HL-60/S4 treated with retinoic acid at 250 ng/mL for 4 days and 3 days (cell line): ENCODE results near the gene CRTC2.

Experiments used
- in situ Hi-C: fragments of 300-500 bp; cut with MboI; formaldehyde crosslinking; loops from 2 replicates; pipeline ENCODE4 v1.7.0; 2022; ENCODE audit warnings: low sequenced_read_pairs

CRTC2 gene

GRCh38 chr1:153977250-153978240 lies 19.1 kb upstream of the CRTC2 start, which contains the start of gene JTB:
JTB (minus strand) TSS chr1:153977674; CDS start chr1:153977252, 422 bp downstream.
- in situ Hi-C loops, result loop anchor here (25.0 kb wide), 2 partner anchors 465 to 615 kb away; partner anchors contain the start of gene S100A9

DNA sequence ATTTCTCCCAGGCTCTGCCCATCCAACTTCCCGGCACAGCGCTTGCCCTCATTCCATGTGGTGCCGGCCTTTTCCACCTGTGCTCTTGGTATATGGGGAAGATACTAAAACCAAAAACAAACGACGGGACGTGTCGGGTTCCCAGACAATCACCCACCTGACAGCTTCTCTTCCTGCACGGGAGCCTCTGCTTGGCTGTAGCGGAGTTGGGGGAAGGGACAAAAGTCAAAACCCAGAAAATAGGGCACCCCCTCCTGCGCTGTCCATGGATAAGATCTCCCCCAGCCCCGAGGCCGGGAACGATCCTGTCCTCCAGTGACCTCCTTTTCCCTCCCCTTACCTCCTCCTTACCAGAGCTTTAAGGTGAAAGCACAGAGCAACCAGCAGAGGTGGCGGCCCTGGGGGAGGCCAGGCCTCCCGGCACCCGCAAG lies 18.4 kb upstream of the CRTC2 start:
- in situ Hi-C loops, result loop anchor here (25.0 kb wide), 2 partner anchors 465 to 615 kb away; partner anchors contain the start of gene S100A9

GRCh38 chr1:153973525-153973924 lies 15.1 kb upstream of the CRTC2 start:
- in situ Hi-C loops, result no loop called here

GRCh38 chr1:153973071-153973470 lies 14.7 kb upstream of the CRTC2 start:
- in situ Hi-C loops, result no loop called here

- in situ Hi-C loops, result no loop called here
Measured at GRCh38 chr1:153970346-153970745, 11.9 kb upstream of the CRTC2 start.

DNA sequence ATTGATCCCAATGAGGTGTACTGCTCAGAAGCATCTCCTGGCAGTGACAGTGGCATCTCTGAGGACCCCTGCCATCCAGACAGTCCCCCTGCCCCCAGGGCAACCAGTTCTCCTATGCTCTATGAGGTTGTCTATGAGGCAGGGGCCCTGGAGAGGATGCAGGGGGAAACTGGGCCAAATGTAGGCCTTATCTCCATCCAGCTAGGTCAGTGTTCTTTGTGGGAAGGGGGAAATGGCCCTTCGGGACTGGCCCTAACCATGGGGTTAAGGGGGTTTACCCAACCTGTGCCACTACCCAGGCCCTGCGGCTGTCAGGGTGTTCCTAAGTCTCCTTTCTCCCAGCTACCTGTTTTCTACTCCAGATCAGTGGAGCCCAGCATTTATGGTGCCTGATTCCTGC lies 10.6 kb upstream of the CRTC2 start:
- in situ Hi-C loops, result loop anchor here (10.0 kb wide), 1 partner anchor 294 kb away; the partner anchor contains the start of genes ILF2 and NPR1

- in situ Hi-C loops, result loop anchor here (10.0 kb wide), 1 partner anchor 294 kb away; the partner anchor contains the start of genes ILF2 and NPR1
Measured at GRCh38 chr1:153968408-153968807, 10.0 kb upstream of the CRTC2 start.

GRCh38 chr1:153968000-153968363 lies 9.6 kb upstream of the CRTC2 start:
- in situ Hi-C loops, result loop anchor here (10.0 kb wide), 1 partner anchor 293 kb away; the partner anchor contains the start of genes ILF2 and NPR1

DNA sequence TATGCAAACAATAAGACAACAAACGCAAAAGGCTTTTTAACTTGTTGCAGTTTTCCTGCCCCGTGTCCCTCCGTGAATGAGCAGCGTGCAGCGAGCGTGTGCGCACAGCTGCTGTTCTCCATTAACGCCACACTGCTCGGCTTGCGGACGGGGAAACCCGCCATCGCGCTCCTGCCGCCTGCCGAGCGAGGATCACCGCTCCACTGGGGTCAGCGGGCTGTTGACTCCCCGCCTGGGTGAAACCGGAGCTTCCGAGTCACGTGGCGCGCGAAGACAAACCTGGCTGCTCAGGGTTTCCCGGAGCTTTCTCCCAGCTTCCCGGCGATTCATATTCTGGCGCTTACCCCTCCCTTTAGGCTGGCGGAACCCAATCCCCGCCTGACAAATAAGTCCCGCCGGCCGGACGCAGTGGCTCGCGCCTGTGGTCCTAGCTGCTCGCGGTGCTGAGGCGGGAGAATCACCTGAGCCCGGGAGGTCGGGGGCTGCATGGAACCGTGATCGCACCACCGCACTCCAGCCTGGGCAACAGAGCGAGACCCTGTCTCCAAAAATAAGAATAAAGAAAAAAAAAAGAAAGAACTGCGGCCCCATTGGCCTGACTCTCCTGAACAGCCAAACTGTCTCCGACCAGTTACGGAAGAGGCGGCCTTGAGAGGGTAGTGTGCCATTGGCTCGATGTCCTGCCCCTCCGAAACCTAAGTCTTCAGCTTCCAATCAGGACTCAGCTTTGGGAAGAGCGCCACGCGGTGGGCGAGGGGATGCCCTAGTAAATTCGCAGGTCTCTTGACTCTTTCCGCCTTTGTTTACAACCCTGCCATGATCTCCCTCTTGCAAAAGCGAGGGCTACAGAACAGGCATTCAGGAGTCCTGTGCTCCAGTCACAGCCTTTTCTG lies 8.9 kb upstream of the CRTC2 start, which contains the start of gene CREB3L4:
Gene CREB3L4 (plus strand): TSS at position 796 of the 893 bp plus-strand sequence. CDS start 624 bp downstream, outside the sequence.
- in situ Hi-C loops, result loop anchor here (10.0 kb wide), 1 partner anchor 293 kb away; the partner anchor contains the start of genes ILF2 and NPR1

- in situ Hi-C loops, result loop anchor here (10.0 kb wide), 1 partner anchor 289 kb away; the partner anchor contains the start of genes ILF2 and NPR1
Measured at GRCh38 chr1:153963850-153964331, 5.5 kb upstream of the CRTC2 start.

DNA sequence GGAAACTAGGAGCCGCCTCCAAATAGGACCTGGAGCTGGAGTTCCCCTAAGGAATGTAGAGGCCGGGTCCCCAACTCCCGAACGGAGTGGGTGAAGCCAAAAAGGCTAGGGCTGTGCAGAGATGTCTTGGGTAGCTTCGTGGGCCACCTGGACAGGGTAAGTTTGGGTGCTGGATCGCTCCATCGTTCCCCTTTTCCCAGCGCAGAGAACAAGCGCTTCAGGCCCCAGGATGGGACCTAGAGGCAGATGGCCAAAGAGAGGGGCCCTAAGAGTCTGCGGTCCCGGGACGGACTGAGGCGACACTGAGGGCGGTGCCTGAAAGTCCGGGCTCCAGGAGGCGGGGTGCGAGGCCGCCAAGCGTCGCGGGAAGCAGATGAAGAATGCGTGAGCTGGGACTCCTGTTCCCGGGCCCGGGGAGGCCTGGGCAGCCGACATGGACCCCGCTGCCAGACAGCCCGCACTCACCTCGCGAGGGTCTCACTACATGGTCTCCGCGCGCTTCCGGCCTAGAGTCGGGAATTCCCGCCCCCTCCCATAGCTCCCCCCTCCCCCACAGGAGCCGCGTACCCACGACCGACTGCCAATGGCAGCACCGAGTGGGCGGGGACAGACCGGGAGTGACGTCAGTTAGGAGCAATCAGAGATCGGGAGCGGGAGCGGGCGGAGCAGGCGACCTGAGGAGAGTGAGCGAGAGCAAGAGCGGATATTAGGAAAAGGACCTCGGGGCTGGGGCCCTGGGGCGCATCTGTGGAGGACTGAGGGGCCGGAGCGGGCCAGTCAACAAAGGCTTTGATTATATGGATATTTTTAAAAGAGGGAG lies 4.8 kb upstream of the CRTC2 start, which contains the start of gene SLC39A1:
Gene SLC39A1 (minus strand): TSS at position 508 of the 820 bp plus-strand sequence. CDS start 822 bp downstream, outside the sequence.
- in situ Hi-C loops, result loop anchor here (10.0 kb wide), 1 partner anchor 288 kb away; the partner anchor contains the start of genes ILF2 and NPR1

- in situ Hi-C loops, result loop anchor here (10.0 kb wide), 1 partner anchor 288 kb away; the partner anchor contains the start of genes ILF2 and NPR1
Measured at GRCh38 chr1:153962088-153963029, 3.9 kb upstream of the CRTC2 start.

DNA sequence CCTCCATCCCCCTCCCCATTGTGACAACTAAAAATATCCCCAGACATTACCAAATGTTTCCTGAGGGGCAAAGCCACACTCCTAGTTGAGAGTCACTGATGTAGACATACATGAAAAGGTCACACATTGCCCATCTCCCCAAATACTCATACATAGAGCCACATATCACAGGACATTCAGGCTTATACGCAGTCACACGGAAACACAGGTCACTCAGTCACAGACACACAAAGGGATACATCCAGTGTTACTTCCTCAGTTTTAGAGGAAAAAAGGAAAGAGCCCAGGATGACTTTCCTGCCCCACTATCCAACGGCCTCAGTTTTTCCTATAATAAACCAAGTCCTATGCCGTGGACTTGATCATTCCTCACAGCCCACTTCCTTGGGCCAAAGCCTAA lies 3.0 kb upstream of the CRTC2 start:
- in situ Hi-C loops, result loop anchor here (10.0 kb wide), 1 partner anchor 287 kb away; the partner anchor contains the start of genes ILF2 and NPR1

DNA sequence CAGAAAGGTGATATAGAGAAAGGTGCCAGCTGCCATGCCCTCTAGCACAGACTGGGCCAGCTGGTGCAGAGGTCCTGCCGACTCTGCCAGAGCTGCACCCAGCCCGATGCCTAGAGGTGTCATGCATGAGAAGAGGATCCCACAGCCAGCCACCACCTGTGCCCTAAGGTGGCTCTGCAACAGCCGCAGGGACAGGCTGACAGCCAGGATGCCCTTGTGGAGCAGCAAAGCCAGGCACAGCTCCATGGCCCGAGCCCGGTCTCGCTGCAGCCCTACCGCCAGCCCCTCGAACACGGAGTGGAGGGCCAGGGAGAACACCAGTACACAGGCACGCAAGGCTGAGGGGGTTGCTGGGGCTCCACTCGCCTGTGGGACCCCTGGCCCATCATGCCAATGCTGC lies 1.8 kb upstream of the CRTC2 start:
- in situ Hi-C loops, result loop anchor here (10.0 kb wide), 1 partner anchor 285 kb away; the partner anchor contains the start of genes ILF2 and NPR1

DNA sequence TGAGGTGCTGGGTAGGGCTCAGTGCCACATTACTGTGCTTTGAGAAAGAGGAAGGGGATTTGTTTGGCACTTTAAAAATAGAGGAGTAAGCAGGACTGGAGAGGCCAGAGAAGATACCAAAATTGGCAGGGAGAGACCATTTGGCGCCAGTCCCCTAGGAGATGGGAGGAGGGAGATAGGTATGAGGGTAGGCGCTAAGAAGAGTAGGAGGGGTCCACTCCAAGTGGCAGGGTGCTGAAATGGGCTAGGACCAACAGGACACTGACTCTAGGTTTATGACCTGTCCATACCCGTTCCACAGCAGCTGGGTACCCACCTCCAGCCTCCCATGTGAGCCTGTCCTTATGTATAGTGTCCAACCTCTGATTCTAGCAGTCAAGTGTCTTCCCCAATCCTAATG lies 1.0 kb upstream of the CRTC2 start:
- in situ Hi-C loops, result no loop called here

- in situ Hi-C loops, result no loop called here
Measured at GRCh38 chr1:153958961-153959260, 499 bp upstream of the CRTC2 start.

DNA sequence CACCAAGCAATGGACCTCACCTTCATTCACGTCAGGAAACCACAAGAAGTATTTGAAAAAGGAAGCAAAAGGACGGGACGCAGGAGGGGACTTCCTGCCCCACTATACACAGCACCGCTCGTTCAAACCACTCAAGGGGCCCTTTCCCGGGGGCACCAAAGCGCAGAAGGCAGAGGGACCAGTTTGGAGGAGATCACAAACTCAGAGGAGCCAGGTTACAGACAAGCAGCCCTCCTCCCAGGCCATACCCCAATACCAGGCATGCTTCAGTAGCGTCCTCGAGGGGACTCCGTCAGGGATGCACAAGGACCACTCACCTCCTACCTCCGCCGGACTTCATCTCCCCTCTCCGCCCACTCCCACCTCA lies 685 bp downstream of the CRTC2 start:
- in situ Hi-C loops, result no loop called here
